HepG2 (cell line): ENCODE results near the gene NOTUM. TPM values are rescaled to one million over a fixed set of nuclear protein-coding genes. Genes with fewer than 3 reads are reported as not detected.
A peak's percentile ranks its signal among the peaks of the same experiment; 100 is the strongest.

Source experiments
- ATAC-seq: fragments of 200-7000 bp; cut with Tn5 transposase; 3 replicates; pipeline ENCODE4 v1.9.1; 2020; ENCODE audit warnings: mild to moderate bottlenecking, moderate library complexity
- BruUV-seq: library from RNA; stranded (reverse); fragments of 400-500 nt; replicated peaks from 2 replicates; lab custom pipeline; 2021; lab: Mats Ljungman, UMichigan
- CTCF ChIA-PET: fragments of 300-600 bp; formaldehyde crosslinking; extraction: SDS; loops from one replicate; lab custom pipeline; 2021; ENCODE audit warnings: low total read pairs, inconsistent platforms, low intra/inter-chr PET ratio; lab: Yijun Ruan, JAX
- POLR2A ChIA-PET: fragments of 350-600 bp; sonication (Branson Sonifier 250); formaldehyde crosslinking; loops from one replicate; lab custom pipeline; 2020; ENCODE audit warnings: antibody characterized with exemption, inconsistent platforms; lab: Yijun Ruan, JAX
- DNase-seq: peaks from one replicate; pipeline ENCODE4 v3.0.0-alpha.2; 2015; ENCODE audit warnings: low spot score
- FAIRE-seq: peaks from 3 replicates; lab custom pipeline; 2011; peaks lifted over from hg19 to GRCh38; lab: Jason Lieb, UNC
- H2AFZ ChIP-seq: one replicate; pipeline ENCODE4 v1.6.1; 2011; ENCODE audit warnings: low read length, inconsistent platforms
- H3K27ac ChIP-seq: fragments of 300-600 bp; 3 replicates; pipeline ENCODE4 v1.8.0; 2011; ENCODE audit warnings: mixed run types, mild to moderate bottlenecking, mixed read lengths, low read length, inconsistent platforms; ENCODE audit not compliant: insufficient read depth; ENCODE audit errors: extremely low read length
- H3K27me3 ChIP-seq, 2 experiments: fragments of 200-600 bp in 1 of 2; 2 replicates in 1 of 2; 3 replicates in 1 of 2; pipeline versions ENCODE4 v1.6.0 to v1.8.0; 2011; ENCODE audit warnings: low read length in 2 of 2, mild to moderate bottlenecking in 2 of 2, moderate library complexity in 2 of 2, inconsistent platforms in 1 of 2; ENCODE audit not compliant: insufficient read depth in 2 of 2, control insufficient read depth in 1 of 2
- H3K36me3 ChIP-seq, 2 experiments: fragments of 200-600 bp in 1 of 2; replicated peaks in 1 of 2; 2 replicates in 1 of 2; 3 replicates in 1 of 2; pipeline versions ENCODE4 v1.5.1 to v1.8.0; 2011; ENCODE audit warnings: low read length in 2 of 2, inconsistent platforms in 1 of 2; ENCODE audit not compliant: insufficient read depth in 2 of 2, control insufficient read depth in 1 of 2
- H3K4me1 ChIP-seq: 2 replicates; pipeline ENCODE4 v1.5.1; 2012; ENCODE audit warnings: low read length, inconsistent platforms; ENCODE audit not compliant: insufficient read depth
- H3K4me2 ChIP-seq: 2 replicates; pipeline ENCODE4 v1.6.0; 2011; ENCODE audit warnings: low read depth, low read length, inconsistent platforms
- H3K4me3 ChIP-seq, 3 experiments: fragments of 200-600 bp in 1 of 3; sonication (generic), shearing (Covaris generic) in 1 of 3; replicated peaks in 1 of 3; 2 replicates each; pipeline ENCODE4 v1.5.1; 2011 to 2016; ENCODE audit warnings: low read length in 3 of 3, inconsistent platforms in 2 of 3, low read depth in 2 of 3, mild to moderate bottlenecking in 2 of 3, control low read depth in 1 of 3, mixed read lengths in 1 of 3; ENCODE audit not compliant: insufficient read depth in 1 of 3
- H3K79me2 ChIP-seq: one replicate; pipeline ENCODE4 v1.6.1; 2011; ENCODE audit warnings: low read length, inconsistent platforms; ENCODE audit not compliant: insufficient read depth
- H3K9ac ChIP-seq: 2 replicates; pipeline ENCODE4 v1.6.0; 2011; ENCODE audit warnings: mild to moderate bottlenecking, low read depth, low read length, inconsistent platforms; ENCODE audit not compliant: insufficient read depth
- H3K9me3 ChIP-seq: 2 replicates; pipeline ENCODE4 v1.5.1; 2012; ENCODE audit warnings: mild to moderate bottlenecking, low read length
- H4K20me1 ChIP-seq: 2 replicates; pipeline ENCODE4 v1.6.0; 2011; ENCODE audit warnings: inconsistent platforms, mild to moderate bottlenecking, low read length, moderate library complexity; ENCODE audit not compliant: insufficient read depth
- AFF4 ChIP-seq: sonication (generic); formaldehyde crosslinking; IDR thresholded peaks from 2 replicates; pipeline ENCODE4 v1.4.0; 2020; ENCODE audit warnings: missing genetic modification reagents
- FOSL2 ChIP-seq: sonication (generic); formaldehyde crosslinking; IDR thresholded peaks from 2 replicates; pipeline ENCODE4 v1.4.0; 2020; ENCODE audit warnings: missing genetic modification reagents
- FOXP1 ChIP-seq, 2 experiments: fragments of 450-650 bp in 1 of 2; IDR thresholded peaks; 2 replicates each; pipeline ENCODE4 v1.6.1; 2017 to 2018; ENCODE audit warnings: antibody characterized with exemption in 1 of 2
- GABPA ChIP-seq, 2 experiments: IDR thresholded peaks; 2 replicates each; pipeline ENCODE4 v1.6.1; 2011 to 2016; ENCODE audit warnings: low read depth in 2 of 2, low read length in 1 of 2, missing biosample characterization in 1 of 2, missing genetic modification characterization in 1 of 2
- ISL2 ChIP-seq: sonication (generic); formaldehyde crosslinking; IDR thresholded peaks from 2 replicates; pipeline ENCODE4 v1.5.0; 2020; ENCODE audit warnings: missing genetic modification reagents
- KDM2A ChIP-seq: sonication (generic); formaldehyde crosslinking; IDR thresholded peaks from 2 replicates; pipeline ENCODE4 v1.4.0; 2020; ENCODE audit warnings: low read depth, missing genetic modification reagents, borderline replicate concordance
- NFYC ChIP-seq: IDR thresholded peaks from 2 replicates; pipeline ENCODE4 v1.6.1; 2016; ENCODE audit warnings: missing genetic modification reagents, missing compliant biosample characterization
- POLR2AphosphoS5 ChIP-seq: IDR thresholded peaks from 2 replicates; pipeline ENCODE4 v1.6.1; 2012; ENCODE audit warnings: low read depth, low read length
- POLR2G ChIP-seq: fragments of 200-400 bp; formaldehyde crosslinking; IDR thresholded peaks from 2 replicates; pipeline ENCODE4 v1.6.1; 2018; ENCODE audit warnings: mild to moderate bottlenecking, low read depth, low read length, moderate library complexity
- SOX5 ChIP-seq: IDR thresholded peaks from 2 replicates; pipeline ENCODE4 v1.6.1; 2016; ENCODE audit warnings: borderline replicate concordance
- SSRP1 ChIP-seq: IDR thresholded peaks from 2 replicates; pipeline ENCODE4 v1.6.1; 2016; ENCODE audit warnings: control low read depth
- ZBTB21 ChIP-seq: sonication (generic); formaldehyde crosslinking; IDR thresholded peaks from 2 replicates; pipeline ENCODE4 v1.4.0; 2020; ENCODE audit warnings: missing genetic modification reagents
- ZNF281 ChIP-seq: sonication (generic); formaldehyde crosslinking; IDR thresholded peaks from 2 replicates; pipeline ENCODE4 v1.4.0; 2020; ENCODE audit warnings: missing genetic modification reagents, borderline replicate concordance
- ZNF580 ChIP-seq: IDR thresholded peaks from 2 replicates; pipeline ENCODE4 v1.6.1; 2016; ENCODE audit warnings: low read depth, borderline replicate concordance
- WGBS: methylation state at CpG from one replicate; pipeline ENCODE4 v1.1.6; 2017; ENCODE audit warnings: low lambda C conversion rate; 5-methylcytosine and 5-hydroxymethylcytosine counted together
- in situ Hi-C: cut with HindIII; loops from 2 replicates; pipeline ENCODE4 v1.10.0; 2017; ENCODE audit warnings: low pct_unique_long_range_greater_than_20kb; ENCODE audit not compliant: extremely low pct_ligation_motif_present
- intact Hi-C: fragments of 100-400 bp; cut with micrococcal nuclease; formaldehyde crosslinking; loops from one replicate; pipeline ENCODE4 v1.10.0; 2022; ENCODE audit not compliant: unreplicated experiment
- polyA plus RNA-seq, 8 experiments: library from polyadenylated mRNA; depleted of rRNA in 3 of 8; stranded (reverse) in 7 of 8; unstranded in 1 of 8; fragments of >200 nt; fragmentation: Illumina TruSeq in 4 of 8; extraction: Trizol in 4 of 8; gene quantifications; 2 replicates each; pipeline versions ENCODE4 v1.2.1 to v1.2.3, GENCODE V29; 2011 to 2016; ENCODE audit warnings: low read depth in 4 of 8, missing spikeins in 1 of 8, mixed read lengths in 1 of 8; ENCODE audit not compliant: insufficient read depth in 1 of 8
- total RNA-seq, 5 experiments: library from RNA; depleted of rRNA; stranded (reverse); fragments of >200 nt; fragmentation: Illumina TruSeq; extraction: Trizol; gene quantifications; 2 replicates each; pipeline ENCODE4 v1.2.3, GENCODE V29; 2016; ENCODE audit warnings: low read depth in 1 of 5

Gene NOTUM
- total and polyA plus RNA-seq, 2 of the 13 experiments (the other 11 are each of a cell fraction or from before 2014, with no cell fraction given): 150 to 160 TPM

GRCh38 chr17:81952792-81953228 lies 8.2 kb downstream of the NOTUM start (continued):
- TF ChIP-seq SSRP1 (CRISPR knock-in tag) (peak; percentile 99), GABPA (IDR thresholded peaks at IDR 0.05; ENCODE audit: low read depth, low read length) (no peak), GABPA (CRISPR knock-in tag; IDR thresholded peaks at IDR 0.05; ENCODE audit: low read depth) (no peak)
- TF ChIP-seq, all 625 proteins: peak for 48

- Histone ChIP-seq H3K27me3 (no peaks in the 10 kb centered on the region), H3K4me2 (no peak overlapping the region), H2AFZ (no peak overlapping the region), H3K4me1 (peaks cover 61% of the 10 kb centered on the region), H3K79me2 (peaks cover 6% of the 10 kb centered on the region), H4K20me1 (peaks cover 5% of the 10 kb centered on the region; the same call in 1 of the 2 replicates), H3K27ac (peak overlapping the region; percentile 12), H3K9ac (no peak overlapping the region), H3K4me3 (no peak overlapping the region), H3K9me3 (no peaks in the 10 kb centered on the region), H3K36me3 (peaks cover 19 to 32% of the 10 kb centered on the region in 2 experiments; a peak in 4 of 5 replicates)
- intact Hi-C loops: no loop called here
- POLR2A ChIA-PET: interaction anchor here (0.8 to 9.7 kb wide), 12 partner anchors 8 to 85 kb away, joined by 3 to 136 read pairs (median 18); partner anchors contain the start of genes CENPX, DCXR, LRRC45 and MAFG
- BruUV-seq: no TSS peak
- ATAC-seq (no peak), FAIRE-seq (no peak), DNase-seq (peak; percentile 50)
- WGBS: 68% methylated on average over 12 of the region's 13 CpGs
- CTCF ChIA-PET: interaction anchor here (0.6 kb wide), 1 partner anchor 19 kb away, joined by 3 read pairs; no protein-coding TSS in a partner anchor
- in situ Hi-C loops: no loop called here
- TF ChIP-seq ZNF580 (CRISPR knock-in tag) (0 out of 2 replicates have a peak, but pooled peaks have one; percentile 15), ZNF281 (CRISPR knock-in tag) (0 out of 2 replicates have a peak, but pooled peaks have one; percentile 20), KDM2A (CRISPR knock-in tag) (peak; percentile 60), ISL2 (CRISPR knock-in tag) (no peak), SOX5 (peak; percentile 14; the same call in 1 of the 2 replicates), ZBTB21 (CRISPR knock-in tag) (no peak), AFF4 (no peak), POLR2G (peak; percentile 79), FOSL2 (CRISPR knock-in tag) (0 out of 2 replicates have a peak, but pooled peaks have one; percentile 7), NFYC (CRISPR knock-in tag) (0 out of 2 replicates have a peak, but pooled peaks have one; percentile 16), POLR2AphosphoS5 (peak; percentile 55; the same call in 1 of the 2 replicates), FOXP1 (IDR thresholded peaks at IDR 0.05) (no peak), FOXP1 (CRISPR knock-in tag; IDR thresholded peaks at IDR 0.05) (no peak)
These were observed 9.0 kb downstream of the NOTUM start for GRCh38 chr17:81951785-81952684.
